ENCODE data around the gene PDE4B.

- TF ChIP-seq CTCF (IDR thresholded peaks at IDR 0.05) (no peak), POLR2A (IDR thresholded peaks at IDR 0.05) (no peak), EP300 (IDR thresholded peaks at IDR 0.05) (no peak), POLR2AphosphoS5 (IDR thresholded peaks at IDR 0.05) (no peak)
Observed at GRCh38 chr1:66168467-66168887, 375.8 kb downstream of the PDE4B start.

Data from sigmoid colon (tissue), 4 donors.